Measurements from ENCODE around the gene CKLF.
"Not testable (repeated sequence)": the region's sequence is repeated elsewhere in the genome, so short reads cannot be mapped to it uniquely, and the experiment has no call there.

The CKLF gene

DNA sequence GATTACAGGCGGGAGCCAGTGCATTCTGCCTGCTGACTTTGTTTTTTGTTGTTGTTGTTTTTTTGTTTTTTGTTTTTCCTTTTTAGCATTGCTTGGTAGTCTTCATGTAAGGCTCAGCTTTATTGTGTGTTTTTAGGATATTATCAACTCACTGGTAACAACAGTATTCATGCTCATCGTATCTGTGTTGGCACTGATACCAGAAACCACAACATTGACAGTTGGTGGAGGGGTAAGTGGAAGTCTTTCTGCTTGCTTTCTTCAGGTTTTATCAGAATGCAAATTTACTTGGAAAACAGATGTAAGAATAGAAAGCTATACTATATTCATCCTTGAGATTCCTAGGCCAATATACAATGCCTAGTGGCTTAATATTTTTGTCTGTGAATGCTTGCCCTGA, 10.6 kb downstream of the CKLF start:
- FAIRE-seq (no peak), DNase-seq (ENCODE audit: insufficient read length, low spot score) (no peak)
- TF ChIP-seq PAX5 (IDR thresholded peaks at IDR 0.05; ENCODE audit: insufficient read depth, low read length, severe bottlenecking) (no peak), TAF1 (IDR thresholded peaks at IDR 0.05; ENCODE audit: low read depth, low read length) (no peak), POLR2A (IDR thresholded peaks at IDR 0.05; ENCODE audit: low read depth, low read length) (no peak), POLR2AphosphoS5 (IDR thresholded peaks at IDR 0.05; ENCODE audit: low read depth, low read length) (no peak), POU2F2 (IDR thresholded peaks at IDR 0.05; ENCODE audit: low read depth, low read length) (no peak), SPI1 (IDR thresholded peaks at IDR 0.05; ENCODE audit: low read depth, low read length) (no peak)

DNA sequence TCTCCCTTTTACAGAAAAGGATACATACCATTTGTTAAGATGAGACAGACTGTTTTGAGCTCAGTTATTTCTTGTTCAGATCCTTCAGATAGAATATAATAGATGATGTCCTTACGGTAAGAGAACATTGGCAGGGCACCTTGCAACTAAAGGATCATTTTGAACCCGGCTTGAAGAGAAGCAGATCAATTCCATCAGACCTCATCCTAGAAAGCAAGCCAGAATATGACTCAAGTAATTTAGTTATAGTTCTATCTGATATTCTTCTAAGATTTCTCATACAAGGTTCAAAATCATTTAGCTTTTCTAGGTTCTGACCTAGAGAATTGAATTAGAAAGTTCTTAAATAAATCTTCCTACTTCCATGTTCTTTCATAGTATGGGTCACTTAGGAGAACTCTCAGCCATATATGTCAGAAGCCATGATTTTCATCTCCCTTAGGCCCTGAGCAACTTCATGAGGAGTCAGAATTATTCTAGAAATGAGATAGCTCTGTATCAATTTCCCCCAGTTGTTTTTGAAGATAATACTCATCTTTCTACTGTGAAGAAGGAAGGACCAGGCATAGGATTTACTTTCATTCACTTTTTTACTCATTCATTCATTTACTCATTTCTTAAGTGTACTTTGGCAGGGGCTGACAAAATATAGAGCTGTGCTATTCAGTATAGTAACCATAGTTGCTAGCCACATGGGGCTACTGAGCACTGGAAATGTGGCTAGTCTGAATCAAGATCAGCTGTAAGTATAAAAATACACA, 11.4 kb downstream of the CKLF start:
- TF ChIP-seq POLR2AphosphoS5 (IDR thresholded peaks at IDR 0.05; ENCODE audit: low read depth, low read length) = no peak
- no peak for TF ChIP-seq SPI1 (IDR thresholded peaks at IDR 0.05; ENCODE audit: low read depth, low read length)
- TF ChIP-seq POLR2A (IDR thresholded peaks at IDR 0.05; ENCODE audit: low read depth, low read length) = no peak
- no peak for TF ChIP-seq PAX5 (IDR thresholded peaks at IDR 0.05; ENCODE audit: insufficient read depth, low read length, severe bottlenecking)
- no peak for TF ChIP-seq POU2F2 (IDR thresholded peaks at IDR 0.05; ENCODE audit: low read depth, low read length)
- no peak for TF ChIP-seq TAF1 (IDR thresholded peaks at IDR 0.05; ENCODE audit: low read depth, low read length)
- FAIRE-seq (no peak), DNase-seq (ENCODE audit: insufficient read length, low spot score) (no peak)

DNA sequence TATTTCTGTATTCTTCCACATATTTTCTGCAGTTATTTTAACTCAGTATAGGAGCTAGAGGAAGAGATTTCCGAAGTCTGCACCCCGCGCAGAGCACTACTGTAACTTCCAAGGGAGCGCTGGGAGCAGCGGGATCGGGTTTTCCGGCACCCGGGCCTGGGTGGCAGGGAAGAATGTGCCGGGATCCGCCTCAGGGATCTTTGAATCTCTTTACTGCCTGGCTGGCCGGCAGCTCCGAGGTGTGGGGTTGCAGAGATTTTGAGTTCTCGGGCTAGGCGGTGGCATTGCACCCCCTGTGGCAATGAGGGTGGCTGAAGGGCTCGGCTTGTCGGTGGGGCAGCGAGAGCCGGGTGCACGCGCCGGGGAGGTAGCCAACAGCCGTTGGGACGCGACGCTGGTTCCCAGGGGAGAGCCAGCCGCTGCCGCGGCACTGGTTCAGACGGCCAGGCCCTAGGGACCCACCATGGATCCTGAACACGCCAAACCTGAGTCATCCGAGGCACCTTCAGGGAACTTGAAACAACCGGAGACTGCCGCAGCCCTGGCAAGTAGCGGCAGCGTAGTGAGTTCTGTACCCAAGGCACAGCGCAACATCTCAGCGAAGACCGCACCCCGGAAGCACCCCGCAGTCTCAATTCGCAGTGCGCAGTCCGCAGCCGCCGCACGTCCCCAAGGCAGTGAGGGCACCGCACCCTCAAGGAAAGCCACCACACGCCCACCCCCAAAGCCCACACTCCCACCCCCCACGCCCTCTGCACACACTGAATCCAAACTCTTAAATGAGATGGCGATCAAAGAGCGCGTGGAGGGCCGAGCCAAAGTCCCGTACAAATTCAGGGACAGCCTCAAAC, 13.9 kb downstream of the CKLF start, which contains the start of gene CMTM1:
Gene CMTM1, plus strand, starts transcription at position 389 of the 851 bp plus-strand sequence. Its CDS starts 75 bp downstream, at position 464.
- DNase-seq (ENCODE audit: insufficient read length, low spot score) (no peak), FAIRE-seq (no peak)
- TF ChIP-seq POU2F2 (IDR thresholded peaks at IDR 0.05; ENCODE audit: low read depth, low read length) (no peak), POLR2A (IDR thresholded peaks at IDR 0.05; ENCODE audit: low read depth, low read length) (no peak), TAF1 (IDR thresholded peaks at IDR 0.05; ENCODE audit: low read depth, low read length) (no peak), PAX5 (IDR thresholded peaks at IDR 0.05; ENCODE audit: insufficient read depth, low read length, severe bottlenecking) (no peak), POLR2AphosphoS5 (IDR thresholded peaks at IDR 0.05; ENCODE audit: low read depth, low read length) (no peak), SPI1 (IDR thresholded peaks at IDR 0.05; ENCODE audit: low read depth, low read length) (no peak)

DNA sequence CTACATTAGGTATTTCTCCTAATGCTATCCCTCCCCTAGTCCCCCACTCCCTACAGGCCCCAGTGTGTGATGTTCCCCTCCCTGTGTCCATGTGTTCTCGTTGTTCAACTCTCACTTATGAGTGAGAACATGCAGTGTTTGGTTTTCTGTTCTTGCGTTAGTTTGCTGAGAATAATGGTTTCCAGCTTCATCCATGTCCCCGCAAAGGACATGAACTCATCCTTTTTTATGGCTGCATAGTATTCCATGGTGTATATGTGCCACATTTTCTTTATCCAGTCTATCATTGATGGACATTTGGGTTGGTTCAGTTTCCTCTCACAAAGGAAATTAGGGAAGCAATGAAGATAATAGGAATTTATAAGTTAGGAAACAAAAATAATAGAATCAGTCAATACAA, 14.9 kb downstream of the CKLF start:
- FAIRE-seq; DNase-seq (ENCODE audit: insufficient read length, low spot score): not testable (repeated sequence)

DNA sequence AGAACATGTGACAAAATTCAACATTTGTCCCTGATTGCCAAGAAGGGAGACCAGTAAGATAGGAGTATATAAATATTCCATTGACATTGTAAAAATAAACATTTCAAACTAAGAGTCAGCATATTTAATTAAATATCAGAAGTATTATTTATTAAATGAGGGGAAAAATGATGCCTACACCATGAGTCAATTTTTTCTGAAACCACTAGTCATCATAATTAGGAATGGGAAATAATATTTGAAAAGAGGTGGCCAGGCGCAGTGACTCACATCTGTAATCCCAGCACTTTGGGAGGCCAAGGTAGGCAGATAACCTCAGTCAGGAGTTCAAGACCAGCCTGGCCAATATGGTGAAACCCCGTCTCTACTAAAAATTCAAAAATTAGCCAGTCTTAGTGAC, 16.0 kb downstream of the CKLF start:
- FAIRE-seq (no peak), DNase-seq (ENCODE audit: insufficient read length, low spot score) (no peak)

DNA sequence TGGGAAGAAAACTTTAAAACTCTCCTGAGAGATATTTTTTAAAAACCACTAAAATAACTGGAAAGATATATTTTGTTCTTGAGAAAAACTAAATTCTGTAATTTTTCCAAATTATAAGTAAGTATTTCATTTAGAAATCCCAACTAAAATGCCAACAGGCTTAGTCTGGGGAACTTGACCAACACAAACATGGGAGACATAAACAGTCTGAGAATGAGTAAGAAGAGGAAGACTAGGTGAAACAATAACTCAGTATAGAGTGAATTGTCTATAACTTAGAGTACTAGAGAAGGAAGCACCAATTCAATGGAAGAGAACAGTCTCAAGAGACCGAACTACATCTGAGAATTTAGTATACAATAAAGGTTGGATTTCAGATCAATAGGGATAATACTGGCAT, 16.8 kb downstream of the CKLF start:
- DNase-seq (ENCODE audit: insufficient read length, low spot score) (no peak), FAIRE-seq (no peak)
- TF ChIP-seq TAF1 (IDR thresholded peaks at IDR 0.05; ENCODE audit: low read depth, low read length) = no peak
- TF ChIP-seq SPI1 (IDR thresholded peaks at IDR 0.05; ENCODE audit: low read depth, low read length) = no peak
- TF ChIP-seq POLR2AphosphoS5 (IDR thresholded peaks at IDR 0.05; ENCODE audit: low read depth, low read length) = no peak
- TF ChIP-seq POLR2A (IDR thresholded peaks at IDR 0.05; ENCODE audit: low read depth, low read length) = no peak
- TF ChIP-seq PAX5 (IDR thresholded peaks at IDR 0.05; ENCODE audit: insufficient read depth, low read length, severe bottlenecking) = no peak
- no peak for TF ChIP-seq POU2F2 (IDR thresholded peaks at IDR 0.05; ENCODE audit: low read depth, low read length)

More for the DNA sequence above, 16.0 kb downstream of the CKLF start:
- TF ChIP-seq POLR2A (IDR thresholded peaks at IDR 0.05; ENCODE audit: low read depth, low read length) = no peak
- TF ChIP-seq SPI1 (IDR thresholded peaks at IDR 0.05; ENCODE audit: low read depth, low read length) = no peak
- no peak for TF ChIP-seq POU2F2 (IDR thresholded peaks at IDR 0.05; ENCODE audit: low read depth, low read length)
- no peak for TF ChIP-seq TAF1 (IDR thresholded peaks at IDR 0.05; ENCODE audit: low read depth, low read length)
- no peak for TF ChIP-seq POLR2AphosphoS5 (IDR thresholded peaks at IDR 0.05; ENCODE audit: low read depth, low read length)
- TF ChIP-seq PAX5 (IDR thresholded peaks at IDR 0.05; ENCODE audit: insufficient read depth, low read length, severe bottlenecking) = no peak

DNA sequence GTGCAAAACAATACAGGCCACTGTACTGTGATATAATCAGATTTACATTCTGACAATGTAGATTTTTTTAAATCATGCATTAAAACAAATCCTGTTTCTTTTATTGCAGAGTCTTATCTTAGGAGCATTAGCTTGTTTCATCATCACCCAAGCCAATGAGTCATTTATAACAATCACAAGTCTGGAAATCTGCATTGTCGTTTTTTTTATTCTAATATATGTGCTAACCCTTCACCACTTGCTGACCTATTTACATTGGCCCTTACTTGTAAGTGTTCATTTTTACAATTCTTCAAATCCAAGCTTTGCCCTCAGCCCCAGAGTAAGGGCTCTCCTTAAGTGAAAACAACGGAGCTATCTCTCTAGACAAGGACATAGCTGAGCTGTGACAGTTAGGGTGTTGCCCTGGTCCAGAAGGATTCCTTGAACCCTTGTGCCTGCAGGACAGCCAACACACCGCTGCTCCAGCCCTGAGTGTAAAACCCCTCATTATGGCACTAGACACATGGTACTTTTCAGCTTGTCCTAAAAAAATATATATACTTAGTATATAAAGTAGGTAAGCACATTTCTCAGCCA, 17.5 kb downstream of the CKLF start:
- no peak for DNase-seq (ENCODE audit: insufficient read length, low spot score)
- FAIRE-seq = no peak
- no peak for TF ChIP-seq SPI1 (IDR thresholded peaks at IDR 0.05; ENCODE audit: low read depth, low read length)
- no peak for TF ChIP-seq POLR2AphosphoS5 (IDR thresholded peaks at IDR 0.05; ENCODE audit: low read depth, low read length)
- TF ChIP-seq TAF1 (IDR thresholded peaks at IDR 0.05; ENCODE audit: low read depth, low read length) = no peak
- no peak for TF ChIP-seq PAX5 (IDR thresholded peaks at IDR 0.05; ENCODE audit: insufficient read depth, low read length, severe bottlenecking)

DNA sequence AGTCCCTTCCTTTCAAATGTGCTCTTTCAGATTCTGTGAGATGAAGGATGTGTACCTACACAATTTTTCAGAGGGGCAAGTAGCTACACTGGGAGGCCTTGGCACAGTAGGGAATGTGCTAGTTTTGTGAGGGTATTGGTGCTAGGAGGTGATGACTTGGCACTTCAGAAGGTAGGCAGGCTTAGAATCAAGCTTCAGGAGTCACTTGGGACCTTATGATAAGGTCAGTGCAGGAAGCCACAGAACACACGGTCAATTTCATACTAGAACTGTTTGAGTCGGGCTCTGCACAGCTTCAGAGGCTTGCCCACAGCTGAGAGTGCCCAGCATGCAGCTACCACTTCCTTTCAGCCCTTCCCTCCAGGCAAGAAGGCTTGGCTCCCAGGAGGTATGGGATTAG, 20.0 kb downstream of the CKLF start:
- FAIRE-seq = no peak

DNA sequence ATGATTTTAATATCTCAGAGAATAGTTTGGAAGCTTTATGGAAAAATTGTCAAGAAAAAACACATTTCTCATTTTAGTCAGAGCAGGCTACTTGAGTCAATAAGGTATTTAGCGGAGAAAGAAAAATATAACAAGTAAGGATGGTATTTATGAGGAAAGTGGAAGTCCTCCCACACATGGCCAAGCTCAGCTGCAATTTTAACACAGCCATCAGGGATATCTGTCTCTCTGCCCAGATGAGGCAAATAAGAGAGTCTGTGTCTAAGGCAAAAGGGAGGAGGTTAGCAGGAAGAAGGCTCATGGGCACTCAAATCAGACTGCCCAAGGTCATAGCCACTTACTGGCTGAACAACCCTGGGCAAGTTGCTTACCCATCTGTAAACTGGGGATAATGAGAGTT, 21.7 kb downstream of the CKLF start:
- DNase-seq (ENCODE audit: insufficient read length, low spot score) (no peak), FAIRE-seq (no peak)
- no peak for TF ChIP-seq TAF1 (IDR thresholded peaks at IDR 0.05; ENCODE audit: low read depth, low read length)
- no peak for TF ChIP-seq POLR2A (IDR thresholded peaks at IDR 0.05; ENCODE audit: low read depth, low read length)
- no peak for TF ChIP-seq PAX5 (IDR thresholded peaks at IDR 0.05; ENCODE audit: insufficient read depth, low read length, severe bottlenecking)
- TF ChIP-seq POLR2AphosphoS5 (IDR thresholded peaks at IDR 0.05; ENCODE audit: low read depth, low read length) = no peak
- TF ChIP-seq SPI1 (IDR thresholded peaks at IDR 0.05; ENCODE audit: low read depth, low read length) = no peak
- TF ChIP-seq POU2F2 (IDR thresholded peaks at IDR 0.05; ENCODE audit: low read depth, low read length) = no peak

More for the DNA sequence above, 20.0 kb downstream of the CKLF start:
- DNase-seq (ENCODE audit: insufficient read length, low spot score) = no peak
- TF ChIP-seq POLR2A (IDR thresholded peaks at IDR 0.05; ENCODE audit: low read depth, low read length) (no peak), POLR2AphosphoS5 (IDR thresholded peaks at IDR 0.05; ENCODE audit: low read depth, low read length) (no peak), TAF1 (IDR thresholded peaks at IDR 0.05; ENCODE audit: low read depth, low read length) (no peak), POU2F2 (IDR thresholded peaks at IDR 0.05; ENCODE audit: low read depth, low read length) (no peak), PAX5 (IDR thresholded peaks at IDR 0.05; ENCODE audit: insufficient read depth, low read length, severe bottlenecking) (no peak), SPI1 (IDR thresholded peaks at IDR 0.05; ENCODE audit: low read depth, low read length) (no peak)
